HG02642 (cell line): Measurements from ENCODE around the gene ADARB1.

ENCODE experiments used
- ATAC-seq: cut with Tn5 transposase; IDR thresholded peaks from one replicate; pipeline ENCODE4 v1.9.1; 2021; ENCODE audit warnings: mild to moderate bottlenecking; ENCODE audit not compliant: unreplicated experiment, poor library complexity

Gene ADARB1

DNA sequence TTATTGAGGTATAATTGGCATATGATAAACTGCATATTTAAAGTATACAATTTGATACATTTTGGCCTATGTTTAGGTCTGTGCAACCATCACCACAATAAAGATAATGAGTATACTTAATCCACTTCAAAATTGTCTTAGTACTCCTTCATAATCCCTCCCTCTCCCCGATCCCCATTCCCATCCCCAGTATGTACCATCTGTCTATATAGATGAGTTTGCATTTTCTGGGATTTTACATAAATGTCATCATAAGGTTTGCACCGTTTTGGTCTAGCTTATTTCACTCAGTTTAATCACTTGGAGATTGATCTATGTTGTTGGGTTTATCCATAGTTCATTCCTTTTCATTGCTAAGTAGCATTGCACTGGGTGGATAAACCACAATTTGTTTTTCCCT is 139.0 kb downstream of the ADARB1 start:
- no peak for ATAC-seq

DNA sequence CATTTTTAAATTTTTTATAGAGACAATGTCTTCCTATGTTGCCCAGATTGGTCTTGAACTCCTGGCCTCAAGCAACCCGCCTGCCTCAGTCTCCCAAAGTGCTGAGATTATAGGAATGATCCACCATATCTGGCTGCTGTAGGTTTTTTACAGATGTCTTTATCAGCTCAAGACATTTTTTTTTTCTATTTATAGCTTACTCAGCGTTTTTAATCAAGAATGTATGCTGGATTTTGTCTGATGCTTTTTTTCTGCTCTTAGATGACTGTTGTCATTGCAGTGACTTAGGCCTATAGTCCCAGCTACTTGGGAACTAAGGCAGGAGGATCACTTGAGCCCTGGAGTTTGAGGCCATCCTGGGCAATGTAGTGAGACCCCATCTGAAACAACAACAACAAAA is 140.8 kb downstream of the ADARB1 start:
- no peak for ATAC-seq

- no peak for ATAC-seq
Measured at GRCh38 chr21:45217010-45217409, 142.6 kb downstream of the ADARB1 start.

GRCh38 chr21:45219517-45219916 is 145.1 kb downstream of the ADARB1 start:
- ATAC-seq: no peak

DNA sequence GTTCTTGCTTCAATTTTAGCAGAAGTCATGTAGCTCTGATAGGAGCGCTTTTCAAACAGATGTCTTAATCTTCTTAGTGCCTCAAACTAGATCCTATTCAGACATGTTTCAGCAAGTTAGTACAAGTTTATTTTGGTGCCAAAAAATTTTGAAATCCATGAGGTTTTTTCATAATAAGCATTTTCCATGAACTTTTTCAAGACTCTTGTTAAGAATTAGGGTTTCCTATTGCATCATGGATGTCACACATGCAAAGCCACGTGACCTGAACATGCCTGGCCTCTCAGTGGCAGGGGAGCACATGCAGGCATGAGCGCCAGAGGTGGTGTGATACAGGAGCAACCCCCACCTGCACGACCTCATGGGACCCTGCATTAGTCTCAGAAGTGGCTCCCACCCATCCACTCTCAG is 145.7 kb downstream of the ADARB1 start:
- no peak for ATAC-seq

DNA sequence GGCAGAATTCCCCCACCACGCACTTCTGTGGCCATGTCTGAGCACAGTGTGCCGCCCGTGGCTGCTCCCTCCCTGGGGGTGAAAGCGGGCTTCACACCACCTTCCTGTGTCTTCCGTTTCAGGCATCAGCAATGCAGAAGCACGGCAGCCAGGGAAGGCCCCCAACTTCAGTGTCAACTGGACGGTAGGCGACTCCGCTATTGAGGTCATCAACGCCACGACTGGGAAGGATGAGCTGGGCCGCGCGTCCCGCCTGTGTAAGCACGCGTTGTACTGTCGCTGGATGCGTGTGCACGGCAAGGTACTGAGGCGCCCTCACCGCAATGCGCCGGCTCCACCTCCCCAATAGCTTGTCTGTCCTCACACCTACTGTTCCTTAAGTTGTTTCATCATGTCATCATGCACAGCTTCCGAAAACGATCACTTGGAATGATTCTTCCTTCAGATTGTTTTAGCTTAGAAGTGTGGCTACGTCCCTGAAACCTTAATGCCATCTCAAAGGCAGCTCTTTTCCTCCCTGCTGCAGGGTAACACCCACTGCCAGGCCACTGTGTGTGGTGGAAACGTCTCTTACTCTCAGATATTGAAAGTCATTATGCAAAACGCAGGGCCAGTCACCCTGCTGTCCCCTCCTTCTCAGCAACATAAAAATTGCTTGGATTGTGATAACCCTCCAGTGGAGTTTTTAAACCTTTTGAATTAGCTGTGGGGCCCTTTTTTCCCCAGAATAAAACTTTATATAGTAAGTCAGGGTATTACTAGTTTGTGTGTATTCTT is 146.5 kb downstream of the ADARB1 start:
- ATAC-seq: no peak

GRCh38 chr21:45222001-45222400 is 147.6 kb downstream of the ADARB1 start:
- no peak for ATAC-seq

- ATAC-seq: no peak
Measured at GRCh38 chr21:45223236-45224185, 149.1 kb downstream of the ADARB1 start.

- no peak for ATAC-seq
Measured at GRCh38 chr21:45224189-45224938, 150.0 kb downstream of the ADARB1 start.

DNA sequence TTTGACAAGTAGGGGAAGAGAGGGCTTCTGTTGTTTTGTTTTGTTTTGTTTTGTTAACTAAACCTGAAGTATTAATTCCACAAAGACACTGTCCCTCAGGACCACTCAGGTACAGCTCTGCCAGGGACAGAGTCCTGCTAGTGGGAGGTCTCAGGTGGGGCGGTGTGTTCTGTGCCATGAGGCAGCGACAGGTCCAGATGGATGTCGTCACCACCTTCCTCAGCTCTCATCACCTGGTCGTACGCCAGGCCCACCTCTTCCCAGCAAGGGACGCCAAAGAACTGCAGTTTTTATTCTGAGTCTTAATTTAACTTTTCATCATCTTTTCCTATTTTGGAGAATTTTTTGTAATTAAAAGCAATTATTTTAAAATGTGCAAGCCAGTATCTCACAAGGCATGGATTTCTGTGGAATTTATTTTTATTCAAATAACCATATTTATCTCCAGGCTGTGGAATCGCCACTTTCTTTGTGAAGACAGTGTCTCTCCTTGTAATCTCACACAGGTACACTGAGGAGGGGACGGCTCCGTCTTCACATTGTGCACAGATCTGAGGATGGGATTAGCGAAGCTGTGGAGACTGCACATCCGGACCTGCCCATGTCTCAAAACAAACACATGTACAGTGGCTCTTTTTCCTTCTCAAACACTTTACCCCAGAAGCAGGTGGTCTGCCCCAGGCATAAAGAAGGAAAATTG is 150.8 kb downstream of the ADARB1 start:
- ATAC-seq: no peak

DNA sequence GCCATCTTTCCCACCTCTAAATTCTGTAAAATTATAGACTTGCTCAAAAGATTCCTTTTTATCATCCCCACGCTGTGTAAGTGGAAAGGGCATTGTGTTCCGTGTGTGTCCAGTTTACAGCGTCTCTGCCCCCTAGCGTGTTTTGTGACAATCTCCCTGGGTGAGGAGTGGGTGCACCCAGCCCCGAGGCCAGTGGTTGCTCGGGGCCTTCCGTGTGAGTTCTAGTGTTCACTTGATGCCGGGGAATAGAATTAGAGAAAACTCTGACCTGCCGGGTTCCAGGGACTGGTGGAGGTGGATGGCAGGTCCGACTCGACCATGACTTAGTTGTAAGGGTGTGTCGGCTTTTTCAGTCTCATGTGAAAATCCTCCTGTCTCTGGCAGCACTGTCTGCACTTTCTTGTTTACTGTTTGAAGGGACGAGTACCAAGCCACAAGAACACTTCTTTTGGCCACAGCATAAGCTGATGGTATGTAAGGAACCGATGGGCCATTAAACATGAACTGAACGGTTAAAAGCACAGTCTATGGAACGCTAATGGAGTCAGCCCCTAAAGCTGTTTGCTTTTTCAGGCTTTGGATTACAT is 151.5 kb downstream of the ADARB1 start:
- no peak for ATAC-seq

GRCh38 chr21:45226540-45227326 is 152.4 kb downstream of the ADARB1 start:
- no peak for ATAC-seq

DNA sequence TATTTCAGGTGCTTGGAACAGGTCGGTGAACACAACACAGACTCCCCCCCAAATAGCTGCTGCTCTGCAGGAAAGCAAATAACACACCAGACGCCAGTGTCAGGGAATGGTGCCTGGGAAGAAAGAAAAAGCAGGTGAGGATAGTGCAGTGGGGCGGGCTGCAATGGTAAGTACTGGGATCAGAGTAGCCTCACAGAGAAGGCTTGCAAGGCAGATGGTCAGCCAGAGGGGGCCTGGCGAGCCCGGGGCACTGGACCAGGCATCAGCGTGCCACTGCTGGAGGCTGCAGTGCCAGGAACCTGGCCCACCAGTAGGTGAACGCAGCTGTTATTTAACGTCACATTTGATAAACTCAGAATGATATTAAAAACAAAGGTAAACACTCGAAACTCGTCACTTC is 153.4 kb downstream of the ADARB1 start:
- ATAC-seq: no peak

DNA sequence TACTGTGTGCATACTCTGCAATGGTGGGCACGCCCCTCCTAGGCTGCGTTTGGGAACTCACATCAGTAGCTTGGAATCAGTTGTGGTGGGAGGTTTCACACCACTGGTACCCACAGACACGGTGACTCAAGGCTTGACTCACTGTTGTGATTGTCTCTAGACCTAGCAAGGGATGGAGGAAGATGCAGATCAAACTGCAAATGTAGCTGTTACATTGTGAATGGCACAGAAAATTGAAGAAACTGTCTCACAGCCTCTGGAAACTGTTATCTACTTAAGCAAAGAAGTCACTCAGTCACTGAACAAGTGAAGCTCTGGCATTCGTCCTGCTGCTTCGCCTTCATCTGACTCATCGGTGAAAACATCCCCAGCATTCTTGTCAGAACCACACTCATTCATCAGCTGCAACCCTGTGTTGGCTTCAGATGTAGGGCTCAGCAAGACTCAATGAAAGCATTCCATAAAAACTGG is 153.8 kb downstream of the ADARB1 start:
- ATAC-seq: no peak

- ATAC-seq: no peak
Measured at GRCh38 chr21:45228656-45229240, 154.4 kb downstream of the ADARB1 start.

GRCh38 chr21:45231705-45232104 is 157.3 kb downstream of the ADARB1 start:
- ATAC-seq: no peak

- no peak for ATAC-seq
Measured at GRCh38 chr21:45234127-45234526, 159.7 kb downstream of the ADARB1 start.

DNA sequence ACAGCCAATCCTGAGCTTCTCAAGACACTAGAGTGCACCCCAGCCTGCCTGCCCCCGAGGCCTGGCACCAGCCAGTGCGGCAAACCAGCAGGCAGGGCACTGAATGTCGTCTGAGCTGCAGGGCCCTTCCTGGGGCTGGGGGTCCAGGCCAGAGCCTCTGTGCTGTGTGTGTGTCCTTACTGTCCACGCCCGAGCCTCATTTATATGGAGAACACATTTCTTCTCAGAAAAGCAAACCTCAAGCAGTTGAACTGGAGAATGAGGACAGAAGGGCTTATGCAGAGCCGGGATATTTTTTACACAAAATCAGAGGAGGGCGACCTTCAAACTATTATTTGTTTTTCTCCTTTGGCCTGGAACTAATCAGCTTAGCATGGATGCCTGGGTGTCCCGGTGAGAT is 160.6 kb downstream of the ADARB1 start:
- no peak for ATAC-seq
